Cardiac septum (tissue), 1 donor: ENCODE measurements around the gene REV1. TPM values are rescaled to one million over a fixed set of nuclear protein-coding genes. Genes with fewer than 3 reads are reported as not detected.
A peak's percentile ranks its signal among the peaks of the same experiment; 100 is the strongest.
"Not testable (repeated sequence)": the region's sequence is repeated elsewhere in the genome, so short reads cannot be mapped to it uniquely, and the experiment has no call there.

Experiments
- DNase-seq: peaks from one replicate; pipeline ENCODE4 v3.0.0-alpha.2; 2020; ENCODE audit warnings: low spot score
- intact Hi-C: fragments of 100-400 bp; cut with DNase I; formaldehyde crosslinking; loops from one replicate; pipeline ENCODE4 v1.14.0; 2022
- total RNA-seq: library from RNA; stranded (reverse); fragmentation: NEBNext Ultra II Directional; extraction: Animal tissue kit (Norgen Biotek cat#: 25700); gene quantifications from one replicate; pipeline ENCODE4 v1.2.1, GENCODE V29; 2021
- donor health status: DM: no; HTN: no; CAD: no.

REV1 gene
- total RNA-seq, 1 donor from 2014 or later, result 34.1 TPM

GRCh38 chr2:99489063-99489760 lies 605 bp downstream of the REV1 start:
- DNase-seq, result peak; percentile 85
- intact Hi-C loops, result loop anchor here (5.0 kb wide), 1 partner anchor 47 kb away; no protein-coding TSS in a partner anchor

DNA sequence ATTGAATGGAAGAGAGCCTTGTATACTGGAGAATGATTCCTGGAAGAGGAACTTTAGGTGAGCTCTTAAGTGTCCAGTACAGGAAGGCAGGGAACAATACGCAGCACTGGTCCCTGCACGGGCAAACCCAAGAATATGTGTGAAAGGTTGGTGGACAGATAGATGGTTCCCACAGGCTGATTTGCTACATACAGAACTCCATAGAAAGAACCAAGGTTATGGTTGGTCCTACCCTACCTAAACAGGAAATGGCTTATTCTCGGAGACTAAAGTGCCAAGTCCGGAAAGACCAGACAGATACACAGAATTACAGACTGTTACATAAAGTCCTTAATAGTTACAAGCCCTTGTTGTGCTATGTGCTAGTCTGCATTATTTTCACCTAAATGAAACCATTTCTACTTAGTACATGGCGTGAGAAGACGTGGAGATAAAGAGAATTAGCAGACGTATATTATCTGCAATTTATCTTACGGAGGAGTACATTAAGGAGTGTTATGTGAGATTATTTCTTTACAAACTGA lies 1.2 kb downstream of the REV1 start:
- no peak for DNase-seq
- intact Hi-C loops, result loop anchor here (5.0 kb wide), 1 partner anchor 46 kb away; no protein-coding TSS in a partner anchor

GRCh38 chr2:99487906-99488305 lies 1.9 kb downstream of the REV1 start:
- DNase-seq, result no peak
- intact Hi-C loops, result loop anchor here (5.0 kb wide), 1 partner anchor 46 kb away; no protein-coding TSS in a partner anchor

GRCh38 chr2:99485824-99486223 lies 4.0 kb downstream of the REV1 start:
- intact Hi-C loops, result loop anchor here (5.0 kb wide), 1 partner anchor 44 kb away; no protein-coding TSS in a partner anchor
- no peak for DNase-seq

GRCh38 chr2:99485411-99485810 lies 4.4 kb downstream of the REV1 start:
- intact Hi-C loops, result loop anchor here (5.0 kb wide), 1 partner anchor 43 kb away; no protein-coding TSS in a partner anchor
- DNase-seq, result no peak

DNA sequence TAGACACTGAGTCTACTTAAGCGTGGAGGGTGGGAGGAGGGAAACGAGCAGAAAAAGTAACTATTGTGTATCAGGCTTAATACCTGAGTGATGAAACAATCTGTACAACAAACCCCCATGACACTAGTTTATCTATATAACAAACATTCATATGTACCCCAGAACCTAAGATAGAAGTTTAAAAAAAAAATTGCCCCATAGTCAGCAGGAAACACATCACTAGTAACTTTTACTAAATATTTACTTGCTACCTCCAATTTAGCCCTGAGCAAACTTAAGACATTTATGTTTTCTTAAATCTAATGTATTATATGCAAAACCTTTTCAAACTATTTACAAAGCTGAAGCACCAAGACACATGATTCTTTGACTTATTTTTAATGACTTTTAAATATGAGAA lies 5.6 kb downstream of the REV1 start:
- DNase-seq, result no peak
- intact Hi-C loops, result no loop called here

DNA sequence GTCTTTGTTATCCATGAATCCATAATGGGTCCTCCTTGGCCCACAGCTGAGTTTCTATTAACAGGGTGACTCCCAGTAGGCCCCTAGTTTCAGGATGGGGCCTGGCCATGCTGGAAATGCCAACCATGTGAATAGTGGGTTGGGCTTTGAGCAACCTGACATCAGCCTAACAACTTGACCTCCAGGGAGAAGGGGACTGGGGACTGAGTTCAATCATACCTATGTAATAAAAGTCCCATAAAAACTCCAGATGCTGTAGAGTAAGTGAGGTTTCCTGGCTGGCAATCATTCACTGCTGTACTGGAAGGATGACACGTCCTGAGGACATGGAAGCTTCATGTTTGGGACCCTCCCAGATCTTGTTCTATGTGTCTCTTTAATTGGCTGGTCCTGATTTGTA lies 7.9 kb downstream of the REV1 start:
- intact Hi-C loops, result no loop called here
- DNase-seq, result no peak

DNA sequence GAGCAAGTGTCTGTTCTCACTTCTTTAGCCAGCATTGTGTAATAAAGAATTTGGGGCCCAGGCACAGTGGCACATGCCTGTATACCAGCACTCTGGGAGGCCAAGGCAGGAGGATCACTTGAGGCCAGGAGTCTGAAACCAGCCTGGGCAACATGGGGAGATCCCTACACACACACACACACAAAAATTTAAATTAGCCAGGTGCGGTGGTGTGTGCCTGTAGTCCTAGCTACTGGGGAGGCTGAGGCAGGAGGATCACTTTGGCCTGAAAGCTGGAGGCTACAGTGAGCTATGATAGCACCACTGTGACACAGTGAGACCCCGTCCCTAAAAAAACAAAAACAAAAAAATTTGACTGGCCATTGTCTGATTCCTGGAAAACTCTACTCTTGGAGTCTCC lies 8.3 kb downstream of the REV1 start:
- no peak for DNase-seq
- intact Hi-C loops, result no loop called here

GRCh38 chr2:99480390-99480789 lies 9.4 kb downstream of the REV1 start:
- DNase-seq, result no peak
- intact Hi-C loops, result no loop called here

DNA sequence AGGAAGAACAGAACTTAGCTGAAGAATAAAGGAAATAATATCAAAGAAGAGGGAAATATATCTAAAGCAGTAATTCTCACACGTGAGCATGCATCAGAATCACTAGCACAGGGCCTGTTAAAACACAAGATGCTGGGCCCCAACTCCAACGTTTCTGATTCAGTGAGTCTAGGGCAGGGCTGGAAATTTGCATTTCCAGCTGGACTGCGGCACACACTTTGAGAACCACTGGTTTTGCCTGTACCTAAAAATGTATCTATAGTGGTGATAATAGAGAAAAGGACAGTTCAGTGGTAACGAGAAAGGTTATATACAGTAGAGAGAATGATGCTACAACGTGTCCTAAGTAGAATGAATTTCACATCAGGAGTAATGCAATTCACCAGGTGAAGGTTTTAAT lies 11.2 kb downstream of the REV1 start:
- no peak for DNase-seq
- intact Hi-C loops, result no loop called here

GRCh38 chr2:99477054-99477453 lies 12.8 kb downstream of the REV1 start:
- no peak for DNase-seq
- intact Hi-C loops, result no loop called here

GRCh38 chr2:99476629-99477028 lies 13.2 kb downstream of the REV1 start:
- intact Hi-C loops, result no loop called here
- DNase-seq, result no peak

DNA sequence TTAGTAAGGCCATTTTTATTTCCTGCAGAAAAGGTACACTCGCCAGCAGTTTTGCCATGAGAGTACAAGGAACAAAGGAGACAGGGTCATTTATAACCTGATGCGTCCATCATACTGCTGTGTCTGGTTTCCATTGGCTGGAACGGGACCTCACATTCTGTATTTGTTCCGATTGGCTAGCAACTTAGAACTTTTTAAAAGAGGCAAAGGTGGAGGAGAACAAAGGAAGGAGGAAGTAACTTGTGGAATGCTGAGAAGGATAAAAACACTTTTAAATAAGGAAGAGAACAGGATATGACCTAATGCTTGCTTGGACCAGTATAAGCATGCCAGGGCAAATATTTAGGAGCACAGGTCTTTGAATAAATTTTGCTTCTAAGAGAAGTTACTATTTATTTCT lies 14.7 kb downstream of the REV1 start:
- DNase-seq, intact Hi-C loops: not testable (repeated sequence)

GRCh38 chr2:99473518-99474083 lies 16.2 kb downstream of the REV1 start:
- intact Hi-C loops, result no loop called here
- DNase-seq, result no peak

DNA sequence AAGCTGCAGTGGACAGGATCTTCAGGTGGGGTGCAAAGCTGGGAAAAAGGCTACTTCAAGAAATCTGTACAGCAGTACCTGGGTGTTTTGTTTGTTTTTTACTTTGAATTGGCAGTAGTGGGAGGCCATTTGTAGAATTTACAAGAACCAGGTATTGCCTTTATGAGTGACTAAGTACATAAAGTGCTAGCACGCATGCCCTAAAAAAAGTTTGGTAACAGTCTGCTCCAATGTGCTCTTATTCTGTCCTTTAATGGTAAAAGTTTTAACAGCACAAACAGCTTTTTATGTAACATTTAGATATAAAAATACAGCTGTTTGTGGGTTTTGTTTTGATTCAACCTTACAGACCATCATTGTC lies 17.2 kb downstream of the REV1 start:
- intact Hi-C loops, result no loop called here
- no peak for DNase-seq

DNA sequence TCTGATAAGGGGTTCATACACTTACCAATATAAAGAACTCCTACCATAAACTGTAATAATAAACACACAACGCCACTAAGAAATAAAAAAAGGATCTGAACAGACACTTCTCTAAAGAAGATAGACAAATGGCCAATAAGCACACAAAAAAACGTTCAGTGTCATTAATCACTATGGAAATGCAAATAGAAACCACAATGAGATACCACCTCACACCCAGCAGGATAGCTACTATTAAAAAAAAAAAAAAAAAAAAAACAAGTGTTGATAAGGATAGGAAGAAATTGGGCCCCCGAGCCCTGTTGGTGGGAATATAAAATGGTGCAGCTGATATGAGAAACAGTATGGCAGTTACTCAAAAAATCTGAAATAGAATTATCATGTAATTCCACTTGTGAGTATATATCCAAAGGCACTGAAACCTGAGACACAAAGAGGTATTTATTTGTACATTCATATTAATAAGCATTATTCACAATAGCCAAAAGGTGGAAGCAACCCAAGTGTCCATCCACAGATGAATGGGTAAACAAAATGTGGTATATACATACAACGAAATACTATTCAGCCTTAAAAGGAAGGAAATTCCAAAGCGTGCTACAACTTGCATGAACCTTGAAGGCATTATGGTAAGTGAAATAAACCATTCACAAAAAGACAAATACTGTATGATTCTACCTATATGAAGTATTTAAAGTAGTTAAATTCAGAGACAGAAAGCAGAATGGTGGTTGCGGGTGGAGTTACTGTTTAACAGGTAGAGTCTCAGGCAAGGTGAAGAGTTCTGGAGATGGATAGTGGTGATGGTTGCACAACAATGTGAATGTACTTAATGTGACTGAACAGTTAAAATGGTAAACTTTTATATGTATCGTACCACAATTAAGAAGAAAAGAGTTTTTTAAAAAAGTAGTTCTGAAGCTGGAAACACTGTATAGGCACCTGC lies 17.9 kb downstream of the REV1 start:
- DNase-seq, result no peak
- intact Hi-C loops, result no loop called here

- intact Hi-C loops, result no loop called here
- no peak for DNase-seq
These were observed 18.9 kb downstream of the REV1 start for GRCh38 chr2:99470957-99471356.

DNA sequence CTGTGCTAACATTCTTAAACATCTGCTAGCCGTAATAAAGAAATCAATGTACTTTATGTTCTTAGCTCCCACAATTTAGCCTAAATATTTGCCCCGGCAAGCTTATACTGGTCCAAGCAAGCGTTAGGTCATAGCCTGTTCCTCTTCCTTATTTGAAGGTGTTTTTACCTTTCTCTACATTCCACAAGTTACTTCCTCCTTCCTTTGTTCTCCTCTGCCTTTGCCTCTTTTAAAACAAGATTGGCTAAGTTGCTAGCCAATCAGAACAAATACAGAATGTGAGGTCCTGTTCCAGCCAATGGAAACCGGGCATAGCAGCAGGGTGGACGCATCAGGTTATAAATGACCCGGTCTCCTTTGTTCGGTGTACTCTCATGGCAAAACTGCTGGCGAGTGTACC lies 19.4 kb downstream of the REV1 start:
- DNase-seq, intact Hi-C loops: not testable (repeated sequence)

GRCh38 chr2:99469394-99469793 lies 20.4 kb downstream of the REV1 start:
- intact Hi-C loops, result no loop called here
- no peak for DNase-seq

- DNase-seq, result no peak
- intact Hi-C loops, result no loop called here
These were observed 21.7 kb downstream of the REV1 start for GRCh38 chr2:99468155-99468554.
